ENCODE measurements around the gene MINDY4B.

Gene MINDY4B

DNA sequence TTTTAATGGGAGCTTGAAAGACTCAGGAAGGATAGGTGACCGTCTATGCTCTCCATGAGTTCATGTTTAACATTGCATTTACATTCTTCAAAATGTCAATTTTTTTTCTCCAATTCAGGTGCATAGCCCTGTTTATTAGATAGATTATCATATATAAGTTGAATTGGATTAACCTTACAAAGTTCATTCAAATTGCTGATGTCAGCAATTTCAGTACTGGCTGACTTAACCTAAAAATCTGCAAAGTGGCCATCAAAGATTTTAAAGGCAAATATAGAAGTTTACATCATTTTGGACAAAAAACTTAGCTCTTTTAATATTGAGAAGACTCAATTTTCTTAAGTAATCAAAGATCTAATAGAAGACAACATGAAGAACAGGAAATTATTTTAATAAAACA, 57.8 kb downstream of the MINDY4B start:
- peaks cover 6% of the 10 kb centered on the region; the same call in 1 of the 2 replicates for H3K9me3 ChIP-seq (ENCODE audit: low read length)
- H3K79me2 ChIP-seq (ENCODE audit: insufficient read depth, low read length): no peaks in the 10 kb centered on the region
- no peak overlapping the region for H3K27ac ChIP-seq (ENCODE audit: low read depth, low read length, poor library complexity, severe bottlenecking)
- peaks cover 6% of the 10 kb centered on the region; the same call in 1 of the 2 replicates for H3K27me3 ChIP-seq (ENCODE audit: insufficient read depth, low read length)
- no peaks in the 10 kb centered on the region for H4K20me1 ChIP-seq (ENCODE audit: insufficient read depth, low read length)
- no peak overlapping the region for H3K9ac ChIP-seq (ENCODE audit: low read length)
- no peaks in the 10 kb centered on the region; the same call in 1 of the 2 replicates for H3K36me3 ChIP-seq (ENCODE audit: insufficient read depth, low read length)
- no peak overlapping the region for H2AFZ ChIP-seq (ENCODE audit: low read length)
- no peaks in the 10 kb centered on the region for H3K4me1 ChIP-seq (ENCODE audit: insufficient read depth, low read length, severe bottlenecking)
- TF ChIP-seq, protein P1, sequence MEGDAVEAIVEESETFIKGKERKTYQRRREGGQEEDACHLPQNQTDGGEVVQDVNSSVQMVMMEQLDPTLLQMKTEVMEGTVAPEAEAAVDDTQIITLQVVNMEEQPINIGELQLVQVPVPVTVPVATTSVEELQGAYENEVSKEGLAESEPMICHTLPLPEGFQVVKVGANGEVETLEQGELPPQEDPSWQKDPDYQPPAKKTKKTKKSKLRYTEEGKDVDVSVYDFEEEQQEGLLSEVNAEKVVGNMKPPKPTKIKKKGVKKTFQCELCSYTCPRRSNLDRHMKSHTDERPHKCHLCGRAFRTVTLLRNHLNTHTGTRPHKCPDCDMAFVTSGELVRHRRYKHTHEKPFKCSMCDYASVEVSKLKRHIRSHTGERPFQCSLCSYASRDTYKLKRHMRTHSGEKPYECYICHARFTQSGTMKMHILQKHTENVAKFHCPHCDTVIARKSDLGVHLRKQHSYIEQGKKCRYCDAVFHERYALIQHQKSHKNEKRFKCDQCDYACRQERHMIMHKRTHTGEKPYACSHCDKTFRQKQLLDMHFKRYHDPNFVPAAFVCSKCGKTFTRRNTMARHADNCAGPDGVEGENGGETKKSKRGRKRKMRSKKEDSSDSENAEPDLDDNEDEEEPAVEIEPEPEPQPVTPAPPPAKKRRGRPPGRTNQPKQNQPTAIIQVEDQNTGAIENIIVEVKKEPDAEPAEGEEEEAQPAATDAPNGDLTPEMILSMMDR (IDR thresholded peaks at IDR 0.05; ENCODE audit: low read length): no peak
- no peak for TF ChIP-seq EZH2 (IDR thresholded peaks at IDR 0.05; ENCODE audit: borderline replicate concordance, low read length)
- H3K4me2 ChIP-seq (ENCODE audit: low read length): no peak overlapping the region
- no peaks in the 10 kb centered on the region for H3K9me2 ChIP-seq (ENCODE audit: low read depth, low read length)
- H3F3A ChIP-seq (ENCODE audit: insufficient read depth, low read length): no peaks in the 10 kb centered on the region
- H3K4me3 ChIP-seq (ENCODE audit: low read depth, low read length, poor library complexity, severe bottlenecking): no peak overlapping the region

DNA sequence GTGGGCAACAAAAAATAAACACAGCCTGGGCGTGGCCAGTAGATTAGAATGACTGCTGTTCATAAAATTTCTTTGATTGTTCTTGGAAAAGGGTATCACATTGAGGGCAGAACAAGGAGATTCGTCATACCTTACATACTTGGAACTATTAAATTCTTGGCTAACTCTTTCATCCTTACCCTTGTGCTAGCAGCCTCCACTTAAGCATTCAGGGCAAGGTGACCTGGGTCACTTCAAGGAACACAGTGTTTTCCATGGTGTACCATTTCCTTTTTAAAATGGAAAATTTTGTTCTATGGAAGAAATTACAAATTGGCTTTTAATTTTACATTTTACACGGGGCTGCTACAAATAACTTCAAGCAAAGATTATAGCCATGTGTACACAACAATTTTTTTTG, 60.8 kb downstream of the MINDY4B start:
- no peaks in the 10 kb centered on the region; the same call in 1 of the 2 replicates for H3K27me3 ChIP-seq (ENCODE audit: insufficient read depth, low read length)
- H3K36me3 ChIP-seq (ENCODE audit: insufficient read depth, low read length): no peaks in the 10 kb centered on the region
- H3K4me2 ChIP-seq (ENCODE audit: low read length): no peak overlapping the region
- TF ChIP-seq, protein P1 (IDR thresholded peaks at IDR 0.05; ENCODE audit: low read length): no peak
- no peak for TF ChIP-seq EZH2 (IDR thresholded peaks at IDR 0.05; ENCODE audit: borderline replicate concordance, low read length)
- H3K4me3 ChIP-seq (ENCODE audit: low read depth, low read length, poor library complexity, severe bottlenecking): no peak overlapping the region
- no peaks in the 10 kb centered on the region for H4K20me1 ChIP-seq (ENCODE audit: insufficient read depth, low read length)
- H3K9me2 ChIP-seq (ENCODE audit: low read depth, low read length): no peaks in the 10 kb centered on the region
- H3K9me3 ChIP-seq (ENCODE audit: low read length): no peaks in the 10 kb centered on the region
- H3K9ac ChIP-seq (ENCODE audit: low read length): no peak overlapping the region
- no peaks in the 10 kb centered on the region for H3K4me1 ChIP-seq (ENCODE audit: insufficient read depth, low read length, severe bottlenecking)
- no peak overlapping the region for H3K27ac ChIP-seq (ENCODE audit: low read depth, low read length, poor library complexity, severe bottlenecking)
- H3F3A ChIP-seq (ENCODE audit: insufficient read depth, low read length): no peaks in the 10 kb centered on the region
- no peak overlapping the region for H2AFZ ChIP-seq (ENCODE audit: low read length)
- H3K79me2 ChIP-seq (ENCODE audit: insufficient read depth, low read length): no peaks in the 10 kb centered on the region

DNA sequence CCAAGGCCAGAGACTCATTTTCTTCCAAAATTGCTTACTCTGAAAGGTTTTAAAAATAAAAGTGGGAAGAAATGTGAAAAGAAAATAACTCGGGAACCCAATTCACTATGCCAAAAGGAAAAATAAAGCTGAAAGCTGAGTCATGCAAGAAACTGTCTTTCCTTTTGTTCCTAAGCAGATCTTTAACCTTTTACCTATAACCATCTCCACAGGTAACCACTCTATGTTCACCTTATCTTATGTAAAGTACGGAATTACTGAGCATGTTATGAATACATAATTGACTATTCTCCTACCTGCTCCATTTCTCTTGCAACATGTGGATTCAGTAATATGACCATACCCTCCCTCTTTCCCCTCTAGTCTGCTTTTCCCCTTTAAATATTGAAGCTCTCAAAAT, 62.0 kb downstream of the MINDY4B start:
- Histone ChIP-seq H2AFZ (ENCODE audit: low read length) (no peak overlapping the region), H3K36me3 (ENCODE audit: insufficient read depth, low read length) (no peaks in the 10 kb centered on the region), H3K4me2 (ENCODE audit: low read length) (no peak overlapping the region), H3K9me2 (ENCODE audit: low read depth, low read length) (no peaks in the 10 kb centered on the region), H3K4me1 (ENCODE audit: insufficient read depth, low read length, severe bottlenecking) (no peaks in the 10 kb centered on the region), H3K4me3 (ENCODE audit: low read depth, low read length, poor library complexity, severe bottlenecking) (no peak overlapping the region), H3F3A (ENCODE audit: insufficient read depth, low read length) (no peaks in the 10 kb centered on the region), H3K9ac (ENCODE audit: low read length) (no peak overlapping the region), H3K27ac (ENCODE audit: low read depth, low read length, poor library complexity, severe bottlenecking) (no peak overlapping the region), H3K9me3 (ENCODE audit: low read length) (no peaks in the 10 kb centered on the region), H3K79me2 (ENCODE audit: insufficient read depth, low read length) (no peaks in the 10 kb centered on the region), H3K27me3 (ENCODE audit: insufficient read depth, low read length) (no peaks in the 10 kb centered on the region; the same call in 1 of the 2 replicates), H4K20me1 (ENCODE audit: insufficient read depth, low read length) (no peaks in the 10 kb centered on the region)
- TF ChIP-seq EZH2 (IDR thresholded peaks at IDR 0.05; ENCODE audit: borderline replicate concordance, low read length): no peak
- TF ChIP-seq, protein P1 (IDR thresholded peaks at IDR 0.05; ENCODE audit: low read length): no peak
